ENCODE measurements around the gene SMARCA1.

GRCh38 chrX:129561453-129561852, 38.2 kb upstream of the SMARCA1 start:
- TF ChIP-seq CTCF (IDR thresholded peaks at IDR 0.05) = no peak
- no peak for TF ChIP-seq EP300 (IDR thresholded peaks at IDR 0.05)
- no peak for TF ChIP-seq POLR2AphosphoS5 (IDR thresholded peaks at IDR 0.05)

Data from stomach (tissue), 4 donors.